ENCODE data around the gene DDX47. TPM values are rescaled to one million over a fixed set of nuclear protein-coding genes. Genes with fewer than 3 reads are reported as not detected.

Gene DDX47
- total RNA-seq, result 100 to 1,000 TPM; 101 to 103 TPM

GRCh38 chr12:12813120-12814101 lies at the start of gene DDX47:
DDX47 (plus strand) TSS chr12:12813346; CDS start chr12:12813368, 22 bp downstream.
- ChIA-PET CTCF (interaction anchor here (0.9 to 2.2 kb wide), 6 partner anchors 13 to 77 kb away, joined by 3 to 18 read pairs (median 4); partner anchors contain the start of gene APOLD1), POLR2A (interaction anchor here (0.6 to 1.6 kb wide), 5 partner anchors 24 to 479 kb away, joined by 3 to 6 read pairs (median 4); no protein-coding TSS in a partner anchor)

GRCh38 chr12:12764824-12765223 lies 48.3 kb upstream of the DDX47 start:
- CTCF ChIA-PET, result no interaction called here
- POLR2A ChIA-PET, result no interaction called here

- POLR2A ChIA-PET, result no interaction called here
- CTCF ChIA-PET, result interaction anchor here (0.6 kb wide), 1 partner anchor 72 kb away, joined by 3 read pairs; no protein-coding TSS in a partner anchor
These were observed 42.9 kb upstream of the DDX47 start for GRCh38 chr12:12770262-12770661.

- ChIA-PET CTCF (no interaction called here), POLR2A (no interaction called here)
These were observed 38.4 kb upstream of the DDX47 start for GRCh38 chr12:12774791-12775190.

GRCh38 chr12:12776261-12776660 lies 36.9 kb upstream of the DDX47 start:
- ChIA-PET CTCF (no interaction called here), POLR2A (interaction anchor here (0.5 kb wide), 1 partner anchor 229 kb away, joined by 5 read pairs; no protein-coding TSS in a partner anchor)

DNA sequence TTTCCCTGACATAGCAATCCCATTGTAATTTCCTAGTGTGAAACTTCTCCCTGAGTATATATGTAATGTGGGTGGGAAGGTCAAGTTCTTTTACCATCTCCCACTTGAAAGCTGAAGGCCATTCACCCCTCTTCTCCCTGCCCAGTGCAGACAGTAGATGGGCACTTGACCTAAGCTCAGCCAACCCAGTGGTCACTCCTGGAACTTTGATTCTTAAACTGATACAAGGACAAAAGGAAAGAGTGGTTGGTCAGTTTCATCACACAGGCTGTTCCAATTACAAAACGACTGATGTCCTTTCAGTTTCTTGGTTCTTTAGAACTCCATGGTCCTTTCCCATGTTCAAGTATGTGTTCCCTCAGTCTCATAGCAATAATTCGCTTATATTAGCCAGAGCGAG lies 36.1 kb upstream of the DDX47 start:
- ChIA-PET CTCF (no interaction called here), POLR2A (no interaction called here)

GRCh38 chr12:12779007-12779406 lies 34.1 kb upstream of the DDX47 start:
- CTCF ChIA-PET, result interaction anchor here (1.2 kb wide), 1 partner anchor 10 kb away, joined by 4 read pairs; no protein-coding TSS in a partner anchor

GRCh38 chr12:12779529-12779928 lies 33.6 kb upstream of the DDX47 start:
- CTCF ChIA-PET, result no interaction called here

More at GRCh38 chr12:12779007-12779406, 34.1 kb upstream of the DDX47 start:
- POLR2A ChIA-PET, result no interaction called here

DNA sequence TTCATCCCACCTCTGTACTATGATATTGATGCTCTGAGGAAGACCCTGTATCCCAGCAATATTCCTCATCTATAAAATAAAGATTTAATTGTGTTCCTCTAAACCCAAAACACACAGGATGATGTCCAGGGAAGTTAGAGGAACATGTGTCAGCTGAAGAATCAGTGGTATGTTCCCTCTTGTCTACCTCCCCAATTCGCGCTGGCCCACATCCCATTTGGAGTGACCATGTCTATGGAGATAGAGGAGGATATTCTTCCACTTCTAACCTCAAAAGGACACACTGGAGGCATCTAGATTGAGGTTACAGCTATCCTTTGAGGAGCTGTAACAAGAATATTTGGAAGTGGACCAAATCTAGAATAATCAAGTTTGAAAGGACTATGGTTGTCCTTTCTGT lies 29.0 kb upstream of the DDX47 start:
- ChIA-PET CTCF (no interaction called here), POLR2A (no interaction called here)

More at GRCh38 chr12:12779529-12779928, 33.6 kb upstream of the DDX47 start:
- POLR2A ChIA-PET, result no interaction called here

DNA sequence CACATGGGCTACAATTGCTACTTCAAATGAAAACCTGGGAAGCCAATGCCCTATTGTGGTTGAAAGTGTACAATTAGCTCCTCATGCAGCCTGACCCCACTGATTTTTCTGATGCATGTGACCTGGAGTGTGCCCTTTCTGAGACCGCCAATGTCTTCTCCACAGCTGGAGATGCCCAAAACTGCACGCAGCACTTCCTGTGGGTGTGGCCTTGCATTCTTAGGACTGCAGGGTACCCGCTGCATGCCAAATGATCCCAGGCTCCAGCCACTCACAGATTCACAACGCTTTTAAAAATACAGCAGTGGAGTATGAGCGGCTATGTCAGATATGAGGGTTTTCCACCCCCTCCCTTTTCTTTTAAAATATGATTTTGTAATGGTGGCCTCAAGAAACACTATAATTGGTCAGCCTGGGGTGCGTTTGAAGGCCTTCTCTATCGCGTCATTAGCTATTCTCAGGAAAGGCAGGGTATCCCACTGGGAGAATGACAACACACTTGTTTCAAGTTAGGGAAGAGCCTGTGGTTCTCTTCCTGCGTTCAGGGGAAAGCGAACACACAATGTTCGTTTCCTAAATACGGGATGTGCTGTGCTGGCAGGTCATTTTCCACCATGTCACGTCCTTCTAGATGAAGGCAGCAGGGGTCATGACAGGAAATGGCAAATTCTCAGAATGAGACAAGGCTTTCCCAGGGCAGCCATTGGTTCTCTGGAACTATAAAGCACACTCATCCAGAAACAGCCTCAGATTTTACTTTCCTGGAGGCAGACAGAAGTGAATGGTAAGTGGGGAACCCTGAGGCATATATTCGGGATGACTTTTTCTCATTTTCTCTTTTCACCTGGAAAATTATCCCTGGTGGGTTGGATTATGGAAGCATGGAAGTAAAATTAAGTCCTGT lies 28.0 kb upstream of the DDX47 start, which contains the start of gene APOLD1:
TSS of gene APOLD1 (plus strand) at position 749 of the 904 bp plus-strand sequence. CDS start at position 782, 33 bp downstream.
- CTCF ChIA-PET, result interaction anchor here (0.8 to 0.9 kb wide), 2 partner anchors 29 to 48 kb away, joined by 3 read pairs; no protein-coding TSS in a partner anchor
- POLR2A ChIA-PET, result no interaction called here

- ChIA-PET CTCF (interaction anchor here (0.6 to 1.3 kb wide), 2 partner anchors 49 to 50 kb away, joined by 3 read pairs; no protein-coding TSS in a partner anchor), POLR2A (interaction anchor here (0.7 to 1.5 kb wide), 3 partner anchors 27 to 295 kb away, joined by 3 to 7 read pairs (median 6); partner anchors contain the start of gene DDX47)
These were observed 26.8 kb upstream of the DDX47 start for GRCh38 chr12:12786351-12786705.

GRCh38 chr12:12786706-12787601 lies 26.2 kb upstream of the DDX47 start:
- CTCF ChIA-PET, result interaction anchor here (0.6 to 3.8 kb wide), 8 partner anchors 12 to 311 kb away, joined by 3 to 18 read pairs (median 3); partner anchors contain the start of gene DDX47
- POLR2A ChIA-PET, result interaction anchor here (0.5 to 1.5 kb wide), 7 partner anchors 12 to 1471 kb away, joined by 3 to 8 read pairs (median 5); partner anchors contain the start of gene DDX47

- CTCF ChIA-PET, result interaction anchor here (0.6 to 3.8 kb wide), 7 partner anchors 11 to 113 kb away, joined by 3 to 18 read pairs (median 3); partner anchors contain the start of gene DDX47
- POLR2A ChIA-PET, result no interaction called here
These were observed 25.0 kb upstream of the DDX47 start for GRCh38 chr12:12788131-12788530.

DNA sequence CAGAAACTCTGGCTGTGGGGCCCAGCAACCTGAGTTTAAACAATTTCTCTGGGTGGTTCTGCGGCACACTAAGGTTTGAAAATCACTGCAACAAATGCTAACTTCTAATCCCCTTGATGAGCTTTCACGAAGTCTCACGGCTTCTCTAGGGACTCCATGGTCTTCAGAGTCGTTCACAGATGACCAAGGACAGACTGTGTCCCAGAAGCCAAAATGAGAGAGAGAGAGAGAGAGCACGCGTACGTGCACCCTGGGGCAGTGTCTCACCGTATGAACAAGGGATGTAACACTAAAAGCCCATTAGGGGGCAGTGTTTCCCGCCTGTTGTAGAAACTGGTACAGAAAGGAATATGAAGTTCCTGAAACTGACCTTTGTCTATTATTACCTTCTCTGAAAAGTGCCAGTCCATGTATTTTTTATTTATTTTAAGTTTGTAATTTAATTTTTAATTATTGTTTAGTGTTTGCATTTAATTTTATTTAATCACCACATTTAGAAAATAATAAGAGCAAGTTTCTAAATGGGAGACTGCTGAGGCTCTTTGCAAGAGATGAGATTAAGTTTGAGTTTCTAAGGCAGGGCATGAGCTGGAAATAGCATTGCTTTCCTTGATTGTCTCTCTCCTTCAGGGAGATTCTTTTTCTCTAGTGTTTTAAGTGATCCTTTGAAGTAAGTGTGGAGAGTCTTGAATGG lies 24.3 kb upstream of the DDX47 start:
- POLR2A ChIA-PET, result interaction anchor here (0.9 kb wide), 1 partner anchor 25 kb away, joined by 3 read pairs; no protein-coding TSS in a partner anchor

DNA sequence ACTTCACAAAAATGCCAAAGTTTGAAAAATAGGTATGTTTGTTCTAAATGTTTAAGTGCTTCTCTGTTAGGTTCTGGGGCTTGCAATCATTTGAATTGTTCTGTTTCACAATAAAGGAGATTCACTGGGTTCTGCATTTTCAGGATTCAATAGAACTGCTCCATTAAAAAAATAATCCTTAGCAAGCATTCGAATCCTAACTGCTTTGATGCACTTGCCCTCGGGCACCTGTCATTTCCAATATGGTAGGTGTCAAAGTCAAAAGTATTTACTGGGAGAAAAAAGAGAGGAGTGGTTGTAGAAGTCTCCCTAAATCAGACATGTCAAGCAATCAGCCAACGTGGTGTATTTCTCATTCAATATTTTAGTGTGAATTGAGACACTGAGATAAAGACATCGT lies 22.2 kb upstream of the DDX47 start:
- ChIA-PET CTCF (interaction anchor here (3.8 kb wide), 1 partner anchor 22 kb away, joined by 18 read pairs; the partner anchor contains the start of gene DDX47), POLR2A (no interaction called here)

More for the DNA sequence above, 24.3 kb upstream of the DDX47 start:
- CTCF ChIA-PET, result interaction anchor here (0.6 to 3.8 kb wide), 7 partner anchors 10 to 113 kb away, joined by 3 to 18 read pairs (median 8); partner anchors contain the start of gene DDX47

DNA sequence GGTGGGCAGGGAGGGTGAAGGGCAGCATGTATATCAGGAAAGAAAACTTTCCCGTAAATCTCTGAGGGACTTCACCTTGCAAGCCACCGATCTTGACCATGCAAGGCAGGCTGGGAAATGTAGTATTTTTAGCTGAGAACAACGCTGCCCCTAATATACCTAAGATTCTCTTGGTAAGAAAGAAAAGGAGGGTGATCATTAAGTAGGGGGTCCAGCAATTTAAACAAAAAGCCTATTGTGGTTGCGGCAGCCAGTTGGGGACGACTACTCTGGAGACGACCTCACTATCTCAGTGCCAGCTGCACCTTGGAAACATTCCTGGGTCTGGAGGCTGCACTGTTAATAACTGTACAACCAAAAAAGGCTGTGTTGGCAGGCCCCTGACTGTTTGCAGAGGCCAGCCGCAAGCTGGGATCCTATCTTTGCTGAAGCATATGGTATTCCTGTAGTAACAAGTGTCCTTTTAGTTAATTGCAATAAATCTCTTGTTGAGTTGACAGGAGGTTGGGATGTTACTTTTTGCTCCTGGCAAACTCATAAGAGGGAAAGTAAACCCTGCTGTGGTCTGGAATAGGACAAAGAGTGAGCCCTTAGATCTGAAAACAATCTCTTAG lies 21.3 kb upstream of the DDX47 start:
- ChIA-PET POLR2A (no interaction called here), CTCF (interaction anchor here (0.6 kb wide), 1 partner anchor 712 kb away, joined by 3 read pairs; no protein-coding TSS in a partner anchor)

- ChIA-PET CTCF (interaction anchor here (0.6 to 1.1 kb wide), 3 partner anchors 14 to 712 kb away, joined by 3 to 4 read pairs (median 3); partner anchors contain the start of gene DDX47), POLR2A (no interaction called here)
These were observed 20.7 kb upstream of the DDX47 start for GRCh38 chr12:12792421-12792820.
